Tibial artery (tissue), 4 donors: ENCODE results near the gene TBX15.

Source experiments
- DNase-seq, 2 donors: peaks; one replicate each; pipeline ENCODE4 v3.0.0-alpha.2; 2019
- H3K27ac ChIP-seq, 2 donors: fragments of 200-600 bp; sonication (generic) in 1 of 2; 1 replicate in 1 of 2; 2 replicates in 1 of 2; pipeline ENCODE4 v1.5.1; 2018 to 2019; ENCODE audit warnings: mild to moderate bottlenecking in 1 of 2
- H3K27me3 ChIP-seq, 2 donors: fragments of 200-600 bp; sonication (generic) in 1 of 2; one replicate each; pipeline versions ENCODE4 v1.5.1 to v1.6.0; 2016 to 2019
- H3K36me3 ChIP-seq, 3 donors: fragments of 200-600 bp; sonication (generic) in 2 of 3; one replicate each; pipeline ENCODE4 v1.5.1; 2016 to 2019; ENCODE audit warnings: mild to moderate bottlenecking in 2 of 3
- H3K4me1 ChIP-seq, 4 donors: fragments of 200-600 bp; sonication (generic) in 2 of 4; 1 replicate in 3 of 4; 2 replicates in 1 of 4; pipeline ENCODE4 v1.5.1; 2016 to 2019
- H3K4me3 ChIP-seq, 2 donors: fragments of 200-600 bp; sonication (generic) in 1 of 2; 1 replicate in 1 of 2; 2 replicates in 1 of 2; pipeline ENCODE4 v1.5.1; 2018 to 2019; ENCODE audit warnings: mild to moderate bottlenecking in 2 of 2
- H3K9me3 ChIP-seq, 3 donors: fragments of 200-600 bp; sonication (generic) in 1 of 3; one replicate each; pipeline ENCODE4 v1.5.1; 2016 to 2019
- intact Hi-C: fragments of 100-400 bp; cut with DNase I; formaldehyde crosslinking; loops from one replicate; pipeline ENCODE4 v1.15.0; 2023; ENCODE audit warnings: low total_unique reads
- TF ChIP-seq, protein P1 (sequence below), 2 experiments: fragments of 200-600 bp in 1 of 2; fragments of 450-650 bp in 1 of 2; IDR thresholded peaks; one replicate each; pipeline ENCODE4 v1.5.1; 2017 to 2019; ENCODE audit warnings: antibody characterized with exemption in 2 of 2, mild to moderate bottlenecking in 1 of 2, moderate library complexity in 1 of 2

Gene TBX15

DNA sequence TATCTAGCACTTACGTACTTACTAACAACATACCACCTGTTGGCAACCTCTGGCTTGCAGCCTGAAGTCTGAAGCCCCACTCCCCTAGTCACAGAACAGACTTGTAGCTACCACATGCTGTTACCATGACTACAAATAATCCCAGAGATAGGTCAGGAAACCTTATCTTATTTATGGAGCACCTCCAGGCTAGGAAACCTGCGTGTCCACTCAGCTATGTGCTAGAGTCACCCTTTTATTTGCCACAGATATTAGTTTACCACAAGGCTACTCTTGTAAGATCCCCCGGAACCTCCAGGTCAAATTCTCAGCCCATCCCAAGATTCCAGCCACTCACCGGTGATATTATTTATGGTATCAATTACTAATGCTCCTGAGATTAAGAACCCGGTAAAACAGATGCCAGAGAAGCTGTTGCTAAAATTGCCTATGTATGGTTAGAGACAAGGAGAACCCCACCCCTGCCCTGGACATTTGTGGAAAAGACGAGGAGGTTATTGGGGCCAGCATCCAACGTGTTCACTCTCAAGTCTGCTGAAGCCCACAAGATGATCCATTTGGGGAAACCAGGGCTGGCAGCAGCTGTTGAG is 116.5 kb downstream of the TBX15 start:
- H3K27me3 ChIP-seq = no peaks in the 10 kb centered on the region
- no peak for DNase-seq
- no peak overlapping the region for H3K27ac ChIP-seq
- H3K36me3 ChIP-seq = no peaks in the 10 kb centered on the region
- intact Hi-C loops = no loop called here
- H3K4me1 ChIP-seq = no peaks in the 10 kb centered on the region
- H3K9me3 ChIP-seq = no peaks in the 10 kb centered on the region
- H3K4me3 ChIP-seq = no peak overlapping the region
- TF ChIP-seq, protein P1, sequence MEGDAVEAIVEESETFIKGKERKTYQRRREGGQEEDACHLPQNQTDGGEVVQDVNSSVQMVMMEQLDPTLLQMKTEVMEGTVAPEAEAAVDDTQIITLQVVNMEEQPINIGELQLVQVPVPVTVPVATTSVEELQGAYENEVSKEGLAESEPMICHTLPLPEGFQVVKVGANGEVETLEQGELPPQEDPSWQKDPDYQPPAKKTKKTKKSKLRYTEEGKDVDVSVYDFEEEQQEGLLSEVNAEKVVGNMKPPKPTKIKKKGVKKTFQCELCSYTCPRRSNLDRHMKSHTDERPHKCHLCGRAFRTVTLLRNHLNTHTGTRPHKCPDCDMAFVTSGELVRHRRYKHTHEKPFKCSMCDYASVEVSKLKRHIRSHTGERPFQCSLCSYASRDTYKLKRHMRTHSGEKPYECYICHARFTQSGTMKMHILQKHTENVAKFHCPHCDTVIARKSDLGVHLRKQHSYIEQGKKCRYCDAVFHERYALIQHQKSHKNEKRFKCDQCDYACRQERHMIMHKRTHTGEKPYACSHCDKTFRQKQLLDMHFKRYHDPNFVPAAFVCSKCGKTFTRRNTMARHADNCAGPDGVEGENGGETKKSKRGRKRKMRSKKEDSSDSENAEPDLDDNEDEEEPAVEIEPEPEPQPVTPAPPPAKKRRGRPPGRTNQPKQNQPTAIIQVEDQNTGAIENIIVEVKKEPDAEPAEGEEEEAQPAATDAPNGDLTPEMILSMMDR (IDR thresholded peaks at IDR 0.05) = no peak

DNA sequence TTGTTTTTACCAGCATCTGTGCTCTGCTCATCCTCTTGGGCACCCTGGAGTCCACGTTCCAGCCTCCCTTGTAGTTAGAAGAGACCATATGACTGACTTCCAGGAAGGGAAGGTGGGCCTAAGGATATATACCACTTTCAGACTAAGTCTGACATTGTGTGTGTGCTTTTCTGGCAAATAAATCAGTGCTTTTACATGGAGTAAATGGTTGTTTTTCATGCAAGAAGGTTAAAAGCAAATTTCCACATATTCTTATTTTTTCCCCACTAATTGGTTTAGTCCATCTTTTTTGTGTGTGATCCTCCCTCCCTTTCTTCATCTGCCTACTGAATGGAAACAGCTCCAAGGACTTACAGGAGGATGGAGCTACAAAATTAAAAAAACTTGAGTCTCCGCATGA is 119.8 kb downstream of the TBX15 start:
- H3K4me1 ChIP-seq = no peaks in the 10 kb centered on the region
- TF ChIP-seq, protein P1 (IDR thresholded peaks at IDR 0.05) = no peak
- intact Hi-C loops = no loop called here

DNA sequence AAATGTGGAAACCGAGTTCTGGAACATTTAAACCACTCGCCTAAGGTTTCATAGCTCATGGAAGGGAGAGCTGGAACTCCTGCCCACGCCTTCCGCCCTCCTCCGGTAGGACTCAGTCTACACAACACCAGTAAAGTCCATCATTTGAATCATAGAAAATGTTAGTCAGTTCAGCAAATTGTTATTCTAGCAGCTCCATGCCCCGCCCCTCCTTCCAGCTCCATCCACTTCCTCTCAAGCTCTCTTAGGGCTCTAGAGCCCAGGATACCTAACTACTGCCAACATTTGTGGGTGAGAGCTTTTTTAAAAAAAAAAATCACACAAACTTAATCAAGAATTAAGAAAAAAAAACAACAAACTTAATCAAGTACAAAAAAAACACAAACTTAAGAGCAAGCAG is 121.8 kb downstream of the TBX15 start:
- intact Hi-C loops = no loop called here
- no peak overlapping the region for H3K27ac ChIP-seq

More for the DNA sequence above, 119.8 kb downstream of the TBX15 start:
- DNase-seq = no peak
- Histone ChIP-seq H3K27me3 (no peaks in the 10 kb centered on the region), H3K27ac (no peak overlapping the region), H3K36me3 (no peaks in the 10 kb centered on the region), H3K4me3 (no peak overlapping the region), H3K9me3 (no peaks in the 10 kb centered on the region)

DNA sequence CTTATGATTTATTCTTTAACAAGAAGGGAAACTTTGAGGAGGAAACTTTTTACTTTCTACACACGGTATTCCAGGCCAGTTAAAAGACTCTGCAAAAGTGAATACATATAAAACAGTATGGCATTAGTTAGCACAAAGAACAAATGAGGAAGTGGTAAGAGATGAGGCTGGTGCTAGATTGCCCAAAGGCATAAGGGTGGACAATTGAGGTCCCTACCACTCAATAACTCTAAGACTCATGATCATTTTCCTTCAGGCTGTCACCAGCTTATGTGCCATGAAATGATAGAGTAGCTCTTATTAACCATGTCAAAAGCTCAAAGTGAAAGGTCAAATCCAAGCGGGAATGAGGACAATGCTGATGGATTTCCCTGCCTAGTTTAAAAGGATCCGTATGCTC is 124.5 kb downstream of the TBX15 start:
- Histone ChIP-seq H3K9me3 (no peaks in the 10 kb centered on the region), H3K36me3 (no peaks in the 10 kb centered on the region), H3K27ac (no peak overlapping the region), H3K4me1 (no peaks in the 10 kb centered on the region), H3K4me3 (no peak overlapping the region), H3K27me3 (no peaks in the 10 kb centered on the region)
- DNase-seq = no peak
- intact Hi-C loops = no loop called here
- TF ChIP-seq, protein P1 (IDR thresholded peaks at IDR 0.05) = no peak

More for the DNA sequence above, 121.8 kb downstream of the TBX15 start:
- Histone ChIP-seq H3K36me3 (no peaks in the 10 kb centered on the region), H3K4me1 (no peaks in the 10 kb centered on the region), H3K4me3 (no peak overlapping the region), H3K9me3 (no peaks in the 10 kb centered on the region), H3K27me3 (no peaks in the 10 kb centered on the region)
- TF ChIP-seq, protein P1 (IDR thresholded peaks at IDR 0.05) = no peak
- peak in 1 of 2 donors; percentile 26 for DNase-seq

DNA sequence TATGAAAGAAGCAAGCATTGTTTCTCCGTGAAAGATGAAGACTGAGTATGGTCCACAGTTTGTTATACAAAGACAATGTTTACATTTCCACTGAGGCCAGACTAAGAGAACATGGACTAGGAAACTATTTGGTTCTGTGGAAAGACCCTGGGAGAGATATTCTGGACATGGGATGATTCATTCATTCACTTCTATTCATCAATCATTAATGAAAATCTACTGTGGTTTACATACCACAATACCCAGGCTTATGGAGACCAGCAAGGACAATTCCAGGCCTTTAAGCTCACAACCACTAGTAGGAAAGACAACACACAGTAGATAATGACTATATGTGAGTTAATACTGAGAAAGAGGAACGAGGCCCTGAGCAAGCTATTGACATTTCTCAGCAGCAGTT is 125.4 kb downstream of the TBX15 start:
- Histone ChIP-seq H3K4me1 (no peaks in the 10 kb centered on the region), H3K9me3 (no peaks in the 10 kb centered on the region), H3K27ac (no peak overlapping the region), H3K27me3 (no peaks in the 10 kb centered on the region), H3K4me3 (no peak overlapping the region), H3K36me3 (no peaks in the 10 kb centered on the region)
- TF ChIP-seq, protein P1 (IDR thresholded peaks at IDR 0.05) = no peak
- intact Hi-C loops = no loop called here
- DNase-seq = no peak

DNA sequence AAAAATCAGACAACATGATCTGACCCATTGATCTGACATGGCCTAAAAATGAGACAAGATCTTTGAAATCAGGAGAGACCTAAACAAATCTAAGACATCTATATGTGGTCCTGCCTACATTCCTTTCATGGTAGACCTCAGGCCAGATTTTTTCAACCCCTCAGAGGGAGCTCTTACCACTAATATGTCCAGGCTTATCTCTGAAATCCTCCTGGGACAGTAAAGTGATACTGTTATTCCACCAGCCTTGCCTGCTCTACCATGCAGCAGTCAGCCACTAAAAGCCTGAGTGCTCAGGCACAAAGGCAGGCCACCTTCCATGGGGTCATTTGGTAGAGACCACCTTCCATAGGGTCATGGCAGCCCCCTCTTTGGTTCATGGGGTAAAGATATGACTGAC is 126.9 kb downstream of the TBX15 start:
- Histone ChIP-seq H3K4me1 (no peaks in the 10 kb centered on the region), H3K9me3 (no peaks in the 10 kb centered on the region), H3K36me3 (no peaks in the 10 kb centered on the region), H3K27me3 (no peaks in the 10 kb centered on the region), H3K4me3 (no peak overlapping the region), H3K27ac (no peak overlapping the region)
- intact Hi-C loops = no loop called here
- DNase-seq = no peak
- TF ChIP-seq, protein P1 (IDR thresholded peaks at IDR 0.05) = no peak
